Placental pericyte (primary cell): ENCODE results near the gene FBH1. TPM values are rescaled to one million over a fixed set of nuclear protein-coding genes. Genes with fewer than 3 reads are reported as not detected.

Experiments used
- total RNA-seq: library from RNA; depleted of rRNA; stranded (reverse); fragments of >200 nt; gene quantifications from 2 replicates; pipeline ENCODE4 v1.2.3, GENCODE V29; 2012

FBH1 gene
- 75.9 and 109 TPM in 2 replicates for total RNA-seq

DNA sequence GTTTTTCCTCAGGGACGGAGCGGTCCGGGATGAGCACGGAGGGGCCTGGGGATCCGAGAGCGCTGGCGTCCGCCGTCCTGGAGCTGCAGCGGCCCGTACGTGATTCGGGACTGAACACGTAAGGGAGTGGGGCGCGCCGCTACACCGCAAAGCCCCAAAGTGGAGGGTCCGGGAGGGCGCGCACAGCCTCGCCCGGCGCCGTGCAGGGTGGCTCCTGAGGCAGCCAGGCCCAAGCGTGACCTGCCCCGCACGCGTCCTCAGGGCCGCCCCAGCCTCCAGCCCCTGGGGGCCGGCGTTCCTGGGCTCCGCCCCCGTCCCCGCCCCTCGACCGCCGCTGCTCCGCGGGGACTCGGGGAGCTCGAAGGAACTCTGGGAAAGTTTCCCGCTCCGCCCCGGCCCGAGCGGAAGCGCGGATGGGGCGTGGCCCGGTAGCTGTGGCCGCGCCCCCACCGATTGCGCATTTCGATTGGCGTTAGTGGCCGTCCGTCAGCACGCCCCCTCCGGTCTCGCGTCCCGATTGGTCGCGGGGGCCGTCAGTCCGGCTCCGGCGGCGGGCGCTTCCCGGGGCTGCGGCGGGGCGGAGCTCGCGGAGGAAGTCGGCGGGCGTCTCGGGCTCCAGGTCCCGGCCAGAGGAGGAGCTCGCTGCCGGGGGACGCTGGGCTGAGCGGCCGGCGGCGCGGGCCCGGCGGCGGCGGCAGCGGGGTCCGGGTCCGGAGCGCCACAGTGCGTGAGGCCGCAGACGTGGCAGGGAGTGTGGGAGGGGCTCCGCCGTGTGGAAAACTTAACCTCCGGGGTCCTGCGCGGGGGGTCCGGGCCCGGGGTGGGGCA lies at the start of gene FBH1, which contains the start of gene ANKRD16:
Gene FBH1 (plus strand): TSS at position 620 of the 828 bp plus-strand sequence. CDS start 103 bp downstream, at position 723.
Gene ANKRD16 (minus strand): TSS at position 270 of the 828 bp plus-strand sequence. CDS start 539 bp downstream, outside the sequence.

GRCh38 chr10:5977471-5978229 lies 87.6 kb downstream of the FBH1 start, which contains the start of gene IL15RA:
TSS of gene IL15RA (minus strand) at chr10:5977543. CDS start at chr10:5977492, 51 bp downstream.

Other genes with a start within 250 kb of the FBH1 start
- gene ASB13, start 223.6 kb upstream of the FBH1 start, total RNA-seq, result 8.8 and 8.9 TPM in 2 replicates
- gene TASOR2, start 205.4 kb upstream of the FBH1 start, total RNA-seq, result 91.9 and 103 TPM in 2 replicates
- 570 and 590 TPM in 2 replicates for gene GDI2, start 76.8 kb upstream of the FBH1 start, total RNA-seq
- 4.2 and 8.9 TPM in 2 replicates for gene ANKRD16, start 350 bp upstream of the FBH1 start, total RNA-seq
- gene IL15RA, start 87.3 kb downstream of the FBH1 start, total RNA-seq, result 10.7 and 11.2 TPM in 2 replicates
- not detected in 2 replicates for gene IL2RA, start 172.1 kb downstream of the FBH1 start, total RNA-seq
- gene RBM17, start 198.8 kb downstream of the FBH1 start, total RNA-seq, result 32.6 and 38.8 TPM in 2 replicates